Activated CD4-positive, alpha-beta T cell treated with anti-CD3 and anti-CD28 coated beads for 36 hours (primary cell): ENCODE measurements around the gene AKT1S1. TPM values are rescaled to one million over a fixed set of nuclear protein-coding genes. Genes with fewer than 3 reads are reported as not detected.

Experiments used
- ATAC-seq: fragments of 200-7000 bp; cut with Tn5 transposase; one replicate; pipeline ENCODE4 v1.10.0; 2021; ENCODE audit warnings: mild to moderate bottlenecking, moderate library complexity
- CTCF ChIA-PET: fragments of 350-600 bp; sonication (Branson Sonifier 250); formaldehyde crosslinking; loops from one replicate; lab custom pipeline; 2021; ENCODE audit warnings: antibody characterized with exemption; lab: Charles Lee
- POLR2A ChIA-PET: fragments of 350-600 bp; sonication (Branson Sonifier 250); formaldehyde crosslinking; loops from one replicate; lab custom pipeline; 2021; ENCODE audit warnings: antibody characterized with exemption, inconsistent platforms; lab: Charles Lee
- DNase-seq: peaks from one replicate; pipeline ENCODE4 v3.0.0-alpha.2; 2020
- H3K27ac Mint-ChIP-seq: one replicate; pipeline ENCODE4 v1.8.0; 2021; ENCODE audit warnings: mixed read lengths
- H3K27me3 Mint-ChIP-seq: one replicate; pipeline ENCODE4 v1.8.0; 2021; ENCODE audit warnings: mixed read lengths
- H3K36me3 Mint-ChIP-seq: one replicate; pipeline ENCODE4 v1.8.0; 2021; ENCODE audit warnings: low read depth, mixed read lengths
- H3K4me1 Mint-ChIP-seq: one replicate; pipeline ENCODE4 v1.8.0; 2021; ENCODE audit warnings: mixed read lengths
- H3K4me3 Mint-ChIP-seq: one replicate; pipeline ENCODE4 v1.8.0; 2021; ENCODE audit warnings: mild to moderate bottlenecking, moderate library complexity, mixed read lengths
- H3K9me3 Mint-ChIP-seq: one replicate; pipeline ENCODE4 v1.8.0; 2021; ENCODE audit warnings: low read depth, mixed read lengths
- intact Hi-C, 2 experiments: fragments of 100-400 bp; cut with DNase I in 1 of 2; cut with micrococcal nuclease in 1 of 2; formaldehyde crosslinking; loops; one replicate each; pipeline versions ENCODE4 v1.14.2 to v1.15.1; 2022 to 2024; cut with DNase I, micrococcal nuclease
- total RNA-seq, 2 experiments: library from RNA; stranded (reverse); gene quantifications; one replicate each; pipeline ENCODE4 v1.2.3, GENCODE V29; 2021

AKT1S1 gene
- total RNA-seq, 2 experiments from 2014 or later: 16.1 to 20.3 TPM

DNA sequence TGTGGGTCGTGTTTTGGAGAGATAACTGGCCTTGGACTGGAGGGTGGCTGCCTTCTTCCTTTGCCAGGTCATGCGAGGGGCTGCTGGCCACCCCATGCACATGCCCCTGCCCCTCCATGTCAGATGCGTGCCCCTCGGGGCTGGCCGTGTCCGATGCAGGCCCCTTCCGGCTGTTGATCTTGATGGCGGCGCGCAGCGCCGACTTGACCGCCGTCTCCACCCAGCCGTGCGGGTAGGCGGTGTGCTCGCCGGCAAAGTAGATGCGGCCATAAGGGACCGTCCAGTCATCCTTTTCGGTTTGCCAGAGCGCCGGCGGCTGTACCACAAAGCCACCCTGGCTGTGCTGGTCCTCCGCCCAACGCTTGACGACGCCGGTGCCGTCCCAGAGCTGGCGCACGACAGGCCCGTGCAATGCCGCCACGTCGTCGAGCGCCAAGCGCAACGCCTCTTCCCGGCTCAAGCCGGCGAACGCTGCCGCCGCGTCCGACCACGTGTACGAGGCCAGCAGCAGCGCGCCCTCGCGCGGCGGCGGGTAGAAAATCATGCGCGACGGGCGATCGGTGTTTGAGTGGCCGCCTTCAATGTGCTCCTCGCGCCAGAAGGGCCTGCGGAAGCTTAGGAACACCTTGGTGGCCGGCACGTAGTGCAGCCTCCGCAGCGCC, 12.7 kb upstream of the AKT1S1 start:
- peaks cover 15% of the 10 kb centered on the region for H3K36me3 Mint-ChIP-seq
- H3K4me1 Mint-ChIP-seq: peaks cover 16% of the 10 kb centered on the region
- H3K4me3 Mint-ChIP-seq: peak overlapping the region; percentile 69
- CTCF ChIA-PET: interaction anchor here (0.6 to 1.2 kb wide), 5 partner anchors 24 to 201 kb away, joined by 3 to 4 read pairs (median 3); no protein-coding TSS in a partner anchor
- peak; percentile 61 for ATAC-seq
- intact Hi-C loops: loop anchor here (1.0 to 5.0 kb wide), 7 partner anchors 12 to 40 kb away; partner anchors contain the start of genes AKT1S1 (in 1 of the 2), ATF5 (in 1 of the 2), NUP62 (in 1 of the 2) and PNKP (in 1 of the 2)
- DNase-seq: peak; percentile 89
- peak overlapping the region; percentile 70 for H3K27ac Mint-ChIP-seq
- H3K9me3 Mint-ChIP-seq: no peaks in the 10 kb centered on the region
- H3K27me3 Mint-ChIP-seq: no peaks in the 10 kb centered on the region
- POLR2A ChIA-PET: interaction anchor here (1.6 kb wide), 1 partner anchor 13 kb away, joined by 4 read pairs; the partner anchor contains the start of genes AKT1S1 and TBC1D17

- H3K4me3 Mint-ChIP-seq: no peak overlapping the region
- POLR2A ChIA-PET: interaction anchor here (1.6 kb wide), 1 partner anchor 12 kb away, joined by 4 read pairs; the partner anchor contains the start of genes AKT1S1 and TBC1D17
- H3K36me3 Mint-ChIP-seq: peaks cover 20% of the 10 kb centered on the region
- H3K9me3 Mint-ChIP-seq: no peaks in the 10 kb centered on the region
- peaks cover 12% of the 10 kb centered on the region for H3K4me1 Mint-ChIP-seq
- intact Hi-C loops: no loop called here
- no peak for DNase-seq
- CTCF ChIA-PET: interaction anchor here (0.8 to 1.0 kb wide), 2 partner anchors 21 to 25 kb away, joined by 3 to 4 read pairs; no protein-coding TSS in a partner anchor
- no peaks in the 10 kb centered on the region for H3K27me3 Mint-ChIP-seq
- no peak for ATAC-seq
- no peak overlapping the region for H3K27ac Mint-ChIP-seq
These were observed 12.0 kb upstream of the AKT1S1 start for GRCh38 chr19:49889038-49889686.

DNA sequence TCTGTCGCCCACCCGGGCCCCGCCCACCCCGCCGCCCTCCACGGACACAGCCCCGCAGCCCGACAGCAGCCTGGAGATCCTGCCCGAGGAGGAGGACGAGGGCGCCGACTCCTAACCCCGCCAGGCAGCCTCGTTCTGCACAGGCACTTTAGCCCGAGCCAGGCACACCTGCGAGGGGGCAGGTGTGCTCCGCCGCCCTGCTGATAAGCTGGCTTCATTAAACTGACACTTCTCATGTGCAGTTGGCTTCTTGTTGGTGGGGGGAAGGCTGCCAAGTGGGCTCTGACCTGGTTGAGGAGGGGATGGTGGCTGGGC, 11.3 kb upstream of the AKT1S1 start:
- no peak for ATAC-seq
- no peak for DNase-seq
- H3K9me3 Mint-ChIP-seq: no peaks in the 10 kb centered on the region
- intact Hi-C loops: no loop called here
- H3K4me1 Mint-ChIP-seq: peaks cover 10% of the 10 kb centered on the region
- CTCF ChIA-PET: interaction anchor here (0.8 kb wide), 2 partner anchors 22 to 79 kb away, joined by 3 to 4 read pairs; no protein-coding TSS in a partner anchor
- POLR2A ChIA-PET: interaction anchor here (1.6 kb wide), 1 partner anchor 12 kb away, joined by 4 read pairs; the partner anchor contains the start of genes AKT1S1 and TBC1D17
- H3K4me3 Mint-ChIP-seq: no peak overlapping the region
- H3K27me3 Mint-ChIP-seq: no peaks in the 10 kb centered on the region
- H3K36me3 Mint-ChIP-seq: peaks cover 24% of the 10 kb centered on the region
- H3K27ac Mint-ChIP-seq: no peak overlapping the region

GRCh38 chr19:49887665-49888509, 10.7 kb upstream of the AKT1S1 start:
- H3K9me3 Mint-ChIP-seq: no peaks in the 10 kb centered on the region
- no peak overlapping the region for H3K27ac Mint-ChIP-seq
- POLR2A ChIA-PET: no interaction called here
- ATAC-seq: no peak
- intact Hi-C loops: no loop called here
- H3K4me1 Mint-ChIP-seq: peaks cover 8% of the 10 kb centered on the region
- no peak overlapping the region for H3K4me3 Mint-ChIP-seq
- CTCF ChIA-PET: interaction anchor here (0.5 to 0.8 kb wide), 2 partner anchors 79 to 127 kb away, joined by 3 read pairs; no protein-coding TSS in a partner anchor
- peaks cover 28% of the 10 kb centered on the region for H3K36me3 Mint-ChIP-seq
- no peaks in the 10 kb centered on the region for H3K27me3 Mint-ChIP-seq
- DNase-seq: peak; percentile 24

DNA sequence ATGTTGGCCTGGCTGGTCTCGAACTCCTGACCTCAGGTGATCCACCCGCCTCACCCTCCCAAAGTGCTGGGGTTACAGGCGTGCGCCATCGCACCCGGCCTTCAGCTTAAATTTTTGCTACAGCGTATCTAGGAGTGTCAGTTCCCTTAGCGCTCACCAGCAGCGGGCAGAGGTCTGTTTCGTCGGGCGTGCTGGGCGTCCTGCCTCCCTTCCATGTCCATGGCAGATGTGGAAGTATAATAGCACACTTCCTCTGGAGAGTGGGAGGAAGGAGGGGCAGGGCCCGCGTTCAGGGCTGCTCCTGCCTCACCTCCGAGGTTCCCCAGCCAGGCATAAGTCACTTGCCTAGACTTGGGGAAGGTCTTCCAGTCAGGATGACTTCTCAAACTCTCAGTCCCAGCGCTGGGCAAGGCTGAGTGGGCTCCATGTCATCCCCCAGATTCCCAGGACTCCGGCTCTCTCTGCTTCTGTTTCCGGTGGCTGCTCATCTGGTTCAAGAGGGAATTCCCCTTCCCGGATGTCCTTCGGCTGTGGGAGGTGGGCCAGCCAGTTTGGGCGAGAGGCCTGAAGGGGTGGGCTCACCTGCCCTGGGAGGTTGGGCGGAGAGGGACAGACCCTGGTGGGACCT, 10.0 kb upstream of the AKT1S1 start:
- Mint-ChIP-seq H3K4me1 (peaks cover 8% of the 10 kb centered on the region), H3K4me3 (no peak overlapping the region), H3K9me3 (no peaks in the 10 kb centered on the region), H3K27ac (no peak overlapping the region), H3K27me3 (no peaks in the 10 kb centered on the region), H3K36me3 (peaks cover 34% of the 10 kb centered on the region)
- ATAC-seq (no peak), DNase-seq (no peak)
- intact Hi-C loops: no loop called here
- CTCF ChIA-PET: interaction anchor here (0.5 kb wide), 1 partner anchor 126 kb away, joined by 3 read pairs; no protein-coding TSS in a partner anchor
- POLR2A ChIA-PET: no interaction called here

GRCh38 chr19:49884760-49885159, 7.6 kb upstream of the AKT1S1 start:
- Mint-ChIP-seq H3K9me3 (no peaks in the 10 kb centered on the region), H3K4me3 (no peak overlapping the region), H3K4me1 (peaks cover 3% of the 10 kb centered on the region), H3K27me3 (no peaks in the 10 kb centered on the region), H3K36me3 (peaks cover 46% of the 10 kb centered on the region), H3K27ac (peak overlapping the region; percentile 19)
- ChIA-PET CTCF (no interaction called here), POLR2A (interaction anchor here (0.7 kb wide), 1 partner anchor 45 kb away, joined by 3 read pairs; no protein-coding TSS in a partner anchor)
- DNase-seq (no peak), ATAC-seq (no peak)
- intact Hi-C loops: no loop called here

- Mint-ChIP-seq H3K9me3 (no peaks in the 10 kb centered on the region), H3K4me1 (peaks cover 4% of the 10 kb centered on the region), H3K27me3 (no peaks in the 10 kb centered on the region), H3K36me3 (peaks cover 44% of the 10 kb centered on the region), H3K27ac (no peak overlapping the region), H3K4me3 (no peak overlapping the region)
- POLR2A ChIA-PET: interaction anchor here (0.6 to 0.7 kb wide), 2 partner anchors 46 to 245 kb away, joined by 3 read pairs; no protein-coding TSS in a partner anchor
- ATAC-seq (no peak), DNase-seq (no peak)
- CTCF ChIA-PET: no interaction called here
- intact Hi-C loops: no loop called here
These were observed 7.0 kb upstream of the AKT1S1 start for GRCh38 chr19:49884109-49884508.

GRCh38 chr19:49883094-49883493, 5.9 kb upstream of the AKT1S1 start:
- H3K27ac Mint-ChIP-seq: peak overlapping the region; percentile 2
- DNase-seq (no peak), ATAC-seq (no peak)
- intact Hi-C loops: no loop called here
- no peaks in the 10 kb centered on the region for H3K9me3 Mint-ChIP-seq
- H3K27me3 Mint-ChIP-seq: no peaks in the 10 kb centered on the region
- ChIA-PET POLR2A (no interaction called here), CTCF (no interaction called here)
- H3K36me3 Mint-ChIP-seq: peaks cover 45% of the 10 kb centered on the region
- H3K4me3 Mint-ChIP-seq: no peak overlapping the region
- H3K4me1 Mint-ChIP-seq: peaks cover 12% of the 10 kb centered on the region

DNA sequence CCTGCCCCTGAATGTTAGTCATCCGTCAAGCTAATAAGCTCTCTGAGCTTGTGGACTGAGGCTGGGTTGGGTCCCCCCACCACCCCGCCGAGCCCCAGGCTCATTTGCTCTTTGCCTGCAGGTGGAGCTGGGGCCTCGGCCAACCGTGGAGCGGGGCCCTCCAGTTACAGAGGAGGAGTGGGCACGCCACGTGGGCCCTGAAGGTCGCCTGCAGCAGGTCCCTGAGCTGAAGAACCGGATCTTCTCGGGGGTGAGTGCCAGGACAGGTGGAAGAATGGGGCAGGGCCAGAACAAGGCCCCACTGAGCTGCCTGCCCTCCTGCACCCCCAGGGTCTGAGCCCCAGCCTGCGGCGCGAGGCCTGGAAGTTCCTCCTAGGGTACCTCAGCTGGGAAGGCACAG, 5.5 kb upstream of the AKT1S1 start:
- DNase-seq: no peak
- Mint-ChIP-seq H3K27me3 (no peaks in the 10 kb centered on the region), H3K4me1 (peaks cover 14% of the 10 kb centered on the region), H3K27ac (no peak overlapping the region), H3K4me3 (no peak overlapping the region), H3K9me3 (no peaks in the 10 kb centered on the region), H3K36me3 (peaks cover 47% of the 10 kb centered on the region)
- POLR2A ChIA-PET: no interaction called here
- ATAC-seq: no peak
- intact Hi-C loops: no loop called here
- CTCF ChIA-PET: interaction anchor here (0.6 kb wide), 1 partner anchor 65 kb away, joined by 3 read pairs; no protein-coding TSS in a partner anchor

GRCh38 chr19:49881672-49882394, 4.7 kb upstream of the AKT1S1 start:
- DNase-seq: no peak
- ChIA-PET POLR2A (no interaction called here), CTCF (interaction anchor here (0.6 kb wide), 1 partner anchor 66 kb away, joined by 3 read pairs; no protein-coding TSS in a partner anchor)
- intact Hi-C loops: no loop called here
- Mint-ChIP-seq H3K27me3 (no peaks in the 10 kb centered on the region), H3K36me3 (peaks cover 47% of the 10 kb centered on the region), H3K9me3 (no peaks in the 10 kb centered on the region), H3K4me1 (peaks cover 14% of the 10 kb centered on the region), H3K4me3 (no peak overlapping the region), H3K27ac (no peak overlapping the region)
- no peak for ATAC-seq
